ENCODE results near the gene WDFY4. TPM values are rescaled to one million over a fixed set of nuclear protein-coding genes. Genes with fewer than 3 reads are reported as not detected.

WDFY4 gene
- total RNA-seq, 1 experiment from 2014 or later: 0.23 TPM

GRCh38 chr10:48776528-48776927 is 91.9 kb downstream of the WDFY4 start:
- TF ChIP-seq POLR2AphosphoS5 (IDR thresholded peaks at IDR 0.05; ENCODE audit: low read depth, low read length) (no peak), TCF7L2 (IDR thresholded peaks at IDR 0.05; ENCODE audit: low read depth, low read length) (no peak), SIN3A (IDR thresholded peaks at IDR 0.05; ENCODE audit: borderline replicate concordance, insufficient read depth, low read depth, low read length) (no peak)
- TF ChIP-seq, protein P1, sequence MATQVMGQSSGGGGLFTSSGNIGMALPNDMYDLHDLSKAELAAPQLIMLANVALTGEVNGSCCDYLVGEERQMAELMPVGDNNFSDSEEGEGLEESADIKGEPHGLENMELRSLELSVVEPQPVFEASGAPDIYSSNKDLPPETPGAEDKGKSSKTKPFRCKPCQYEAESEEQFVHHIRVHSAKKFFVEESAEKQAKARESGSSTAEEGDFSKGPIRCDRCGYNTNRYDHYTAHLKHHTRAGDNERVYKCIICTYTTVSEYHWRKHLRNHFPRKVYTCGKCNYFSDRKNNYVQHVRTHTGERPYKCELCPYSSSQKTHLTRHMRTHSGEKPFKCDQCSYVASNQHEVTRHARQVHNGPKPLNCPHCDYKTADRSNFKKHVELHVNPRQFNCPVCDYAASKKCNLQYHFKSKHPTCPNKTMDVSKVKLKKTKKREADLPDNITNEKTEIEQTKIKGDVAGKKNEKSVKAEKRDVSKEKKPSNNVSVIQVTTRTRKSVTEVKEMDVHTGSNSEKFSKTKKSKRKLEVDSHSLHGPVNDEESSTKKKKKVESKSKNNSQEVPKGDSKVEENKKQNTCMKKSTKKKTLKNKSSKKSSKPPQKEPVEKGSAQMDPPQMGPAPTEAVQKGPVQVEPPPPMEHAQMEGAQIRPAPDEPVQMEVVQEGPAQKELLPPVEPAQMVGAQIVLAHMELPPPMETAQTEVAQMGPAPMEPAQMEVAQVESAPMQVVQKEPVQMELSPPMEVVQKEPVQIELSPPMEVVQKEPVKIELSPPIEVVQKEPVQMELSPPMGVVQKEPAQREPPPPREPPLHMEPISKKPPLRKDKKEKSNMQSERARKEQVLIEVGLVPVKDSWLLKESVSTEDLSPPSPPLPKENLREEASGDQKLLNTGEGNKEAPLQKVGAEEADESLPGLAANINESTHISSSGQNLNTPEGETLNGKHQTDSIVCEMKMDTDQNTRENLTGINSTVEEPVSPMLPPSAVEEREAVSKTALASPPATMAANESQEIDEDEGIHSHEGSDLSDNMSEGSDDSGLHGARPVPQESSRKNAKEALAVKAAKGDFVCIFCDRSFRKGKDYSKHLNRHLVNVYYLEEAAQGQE (IDR thresholded peaks at IDR 0.05; ENCODE audit: insufficient read depth in 1 of 2, low read depth in 2 of 2, low read length in 1 of 2): no peak
- TF ChIP-seq, protein P2, sequence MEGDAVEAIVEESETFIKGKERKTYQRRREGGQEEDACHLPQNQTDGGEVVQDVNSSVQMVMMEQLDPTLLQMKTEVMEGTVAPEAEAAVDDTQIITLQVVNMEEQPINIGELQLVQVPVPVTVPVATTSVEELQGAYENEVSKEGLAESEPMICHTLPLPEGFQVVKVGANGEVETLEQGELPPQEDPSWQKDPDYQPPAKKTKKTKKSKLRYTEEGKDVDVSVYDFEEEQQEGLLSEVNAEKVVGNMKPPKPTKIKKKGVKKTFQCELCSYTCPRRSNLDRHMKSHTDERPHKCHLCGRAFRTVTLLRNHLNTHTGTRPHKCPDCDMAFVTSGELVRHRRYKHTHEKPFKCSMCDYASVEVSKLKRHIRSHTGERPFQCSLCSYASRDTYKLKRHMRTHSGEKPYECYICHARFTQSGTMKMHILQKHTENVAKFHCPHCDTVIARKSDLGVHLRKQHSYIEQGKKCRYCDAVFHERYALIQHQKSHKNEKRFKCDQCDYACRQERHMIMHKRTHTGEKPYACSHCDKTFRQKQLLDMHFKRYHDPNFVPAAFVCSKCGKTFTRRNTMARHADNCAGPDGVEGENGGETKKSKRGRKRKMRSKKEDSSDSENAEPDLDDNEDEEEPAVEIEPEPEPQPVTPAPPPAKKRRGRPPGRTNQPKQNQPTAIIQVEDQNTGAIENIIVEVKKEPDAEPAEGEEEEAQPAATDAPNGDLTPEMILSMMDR (IDR thresholded peaks at IDR 0.05): no peak
- ChIA-PET CTCF (no interaction called here), POLR2A (no interaction called here)
- Histone ChIP-seq H3K4me3 (ENCODE audit: low read depth in 2 of 2, low read length in 2 of 2) (no peak overlapping the region), H3K4me1 (ENCODE audit: control insufficient read depth, insufficient read depth, low read length) (no peaks in the 10 kb centered on the region), H3K36me3 (ENCODE audit: control insufficient read depth, insufficient read depth, low read length) (no peaks in the 10 kb centered on the region), H3K27me3 (ENCODE audit: control insufficient read depth, insufficient read depth, low read length) (no peaks in the 10 kb centered on the region; the same call in 1 of the 2 replicates), H3K27ac (ENCODE audit: low read length) (no peak overlapping the region), H3K9me3 (ENCODE audit: control insufficient read depth, insufficient read depth, low read depth, low read length) (no peaks in the 10 kb centered on the region)
- ATAC-seq: no peak
- in situ Hi-C loops (cut with HindIII; ENCODE audit: low pct_unique_long_range_greater_than_20kb, low sequenced_read_pairs) (no loop called here), intact Hi-C loops (cut with micrococcal nuclease; ENCODE audit: unreplicated experiment) (no loop called here)
- no peak for DNase-seq (ENCODE audit: low read depth, low spot score)
- no TSS peak for BruUV-seq (replicated peaks)

GRCh38 chr10:48777110-48777509 is 92.4 kb downstream of the WDFY4 start:
- H3K4me3 ChIP-seq (ENCODE audit: low read depth in 2 of 2, low read length in 2 of 2): no peak overlapping the region
- no peaks in the 10 kb centered on the region for H3K4me1 ChIP-seq (ENCODE audit: control insufficient read depth, insufficient read depth, low read length)
- in situ Hi-C loops (cut with HindIII; ENCODE audit: low pct_unique_long_range_greater_than_20kb, low sequenced_read_pairs) (no loop called here), intact Hi-C loops (cut with micrococcal nuclease; ENCODE audit: unreplicated experiment) (no loop called here)
- TF ChIP-seq, protein P2 (IDR thresholded peaks at IDR 0.05): no peak
- TF ChIP-seq POLR2AphosphoS5 (IDR thresholded peaks at IDR 0.05; ENCODE audit: low read depth, low read length) (no peak), TCF7L2 (IDR thresholded peaks at IDR 0.05; ENCODE audit: low read depth, low read length) (no peak), SIN3A (IDR thresholded peaks at IDR 0.05; ENCODE audit: borderline replicate concordance, insufficient read depth, low read depth, low read length) (no peak)
- TF ChIP-seq, protein P1 (IDR thresholded peaks at IDR 0.05; ENCODE audit: insufficient read depth in 1 of 2, low read depth in 2 of 2, low read length in 1 of 2): no peak
- no TSS peak for BruUV-seq (replicated peaks)
- no peak for ATAC-seq
- DNase-seq (ENCODE audit: low read depth, low spot score): no peak
- ChIA-PET POLR2A (no interaction called here), CTCF (no interaction called here)
- H3K27ac ChIP-seq (ENCODE audit: low read length): no peak overlapping the region
- H3K27me3 ChIP-seq (ENCODE audit: control insufficient read depth, insufficient read depth, low read length): peaks cover 2% of the 10 kb centered on the region; the same call in 1 of the 2 replicates
- no peaks in the 10 kb centered on the region for H3K36me3 ChIP-seq (ENCODE audit: control insufficient read depth, insufficient read depth, low read length)
- H3K9me3 ChIP-seq (ENCODE audit: control insufficient read depth, insufficient read depth, low read depth, low read length): no peaks in the 10 kb centered on the region
